Mammary epithelial cell (primary cell): ENCODE results near the gene RGS2.

Source experiments
- EZH2 ChIP-seq: IDR thresholded peaks from 2 replicates; pipeline ENCODE4 v1.6.1; 2012; ENCODE audit warnings: low read length, inconsistent platforms, borderline replicate concordance
- TF ChIP-seq, protein P1 (sequence below), 2 donors: IDR thresholded peaks in 1 of 2; conservative IDR thresholded peaks in 1 of 2; 2 replicates each; pipeline ENCODE4 v1.5.1; 2011 to 2012; ENCODE audit warnings: inconsistent platforms in 2 of 2, low read length in 2 of 2, mild to moderate bottlenecking in 2 of 2, control low read depth in 1 of 2, low read depth in 1 of 2; ENCODE audit not compliant: insufficient read depth in 1 of 2; ENCODE audit errors: extremely low read depth in 1 of 2

DNA sequence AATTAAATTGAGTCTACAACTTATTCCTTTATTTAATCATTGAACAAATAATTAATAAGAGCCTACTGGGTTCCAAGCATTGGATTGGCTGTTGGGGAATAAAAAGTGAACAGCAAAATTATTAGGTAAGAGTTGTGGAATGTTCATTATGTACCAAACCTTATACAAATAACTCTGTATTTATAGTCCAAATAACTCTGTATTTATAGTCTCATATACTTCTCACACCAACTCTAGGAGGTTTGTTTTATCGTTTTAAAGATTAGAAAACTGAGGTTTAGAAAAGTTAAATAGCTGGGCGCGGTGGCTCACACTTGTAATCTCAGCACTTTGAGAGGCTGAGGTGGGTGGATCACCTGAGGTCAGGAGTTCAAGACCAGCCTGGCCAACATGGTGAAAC lies 40.6 kb downstream of the RGS2 start:
- TF ChIP-seq, protein P1, sequence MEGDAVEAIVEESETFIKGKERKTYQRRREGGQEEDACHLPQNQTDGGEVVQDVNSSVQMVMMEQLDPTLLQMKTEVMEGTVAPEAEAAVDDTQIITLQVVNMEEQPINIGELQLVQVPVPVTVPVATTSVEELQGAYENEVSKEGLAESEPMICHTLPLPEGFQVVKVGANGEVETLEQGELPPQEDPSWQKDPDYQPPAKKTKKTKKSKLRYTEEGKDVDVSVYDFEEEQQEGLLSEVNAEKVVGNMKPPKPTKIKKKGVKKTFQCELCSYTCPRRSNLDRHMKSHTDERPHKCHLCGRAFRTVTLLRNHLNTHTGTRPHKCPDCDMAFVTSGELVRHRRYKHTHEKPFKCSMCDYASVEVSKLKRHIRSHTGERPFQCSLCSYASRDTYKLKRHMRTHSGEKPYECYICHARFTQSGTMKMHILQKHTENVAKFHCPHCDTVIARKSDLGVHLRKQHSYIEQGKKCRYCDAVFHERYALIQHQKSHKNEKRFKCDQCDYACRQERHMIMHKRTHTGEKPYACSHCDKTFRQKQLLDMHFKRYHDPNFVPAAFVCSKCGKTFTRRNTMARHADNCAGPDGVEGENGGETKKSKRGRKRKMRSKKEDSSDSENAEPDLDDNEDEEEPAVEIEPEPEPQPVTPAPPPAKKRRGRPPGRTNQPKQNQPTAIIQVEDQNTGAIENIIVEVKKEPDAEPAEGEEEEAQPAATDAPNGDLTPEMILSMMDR (conservative IDR thresholded peaks at IDR 0.05 in 1 of 2, IDR thresholded peaks at IDR 0.05 in 1 of 2; ENCODE audit: extremely low read depth in 1 of 2, insufficient read depth in 1 of 2, low read depth in 1 of 2, low read length in 2 of 2) = no peak
- TF ChIP-seq EZH2 = no peak
